ENCODE results near the gene DESI2.
"Not testable (repeated sequence)": the region's sequence is repeated elsewhere in the genome, so short reads cannot be mapped to it uniquely, and the experiment has no call there.

Gene DESI2

DNA sequence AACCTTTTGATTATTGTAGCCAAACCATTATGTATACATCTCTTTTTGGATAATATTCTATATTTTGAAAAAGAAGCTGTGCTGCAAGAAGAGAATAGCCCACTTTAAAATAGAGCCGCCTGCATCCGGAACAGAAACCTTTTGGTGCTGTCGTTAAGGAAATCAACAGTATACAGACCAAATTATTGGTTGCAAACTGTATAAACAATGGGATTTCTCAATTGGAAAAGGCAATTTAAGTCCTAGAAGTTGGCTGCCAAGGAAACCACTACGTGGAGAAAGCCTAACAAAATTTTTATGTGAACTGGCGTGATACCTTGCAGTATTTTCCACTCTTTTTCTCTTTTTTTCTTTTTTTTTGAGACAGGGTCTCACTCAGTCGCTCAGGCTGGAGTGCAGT lies 25.8 kb downstream of the DESI2 start:
- H3K27me3 ChIP-seq (ENCODE audit: insufficient read depth, low read length, poor library complexity), result no peaks in the 10 kb centered on the region
- H3K9me3 ChIP-seq (ENCODE audit: insufficient read depth, low read length, severe bottlenecking), result no peaks in the 10 kb centered on the region
- H4K20me1 ChIP-seq (ENCODE audit: insufficient read depth, low read length), result no peaks in the 10 kb centered on the region; the same call in 1 of the 2 replicates
- H3K36me3 ChIP-seq (ENCODE audit: insufficient read depth, low read length), result peaks cover 15% of the 10 kb centered on the region
- TF ChIP-seq, protein P1, sequence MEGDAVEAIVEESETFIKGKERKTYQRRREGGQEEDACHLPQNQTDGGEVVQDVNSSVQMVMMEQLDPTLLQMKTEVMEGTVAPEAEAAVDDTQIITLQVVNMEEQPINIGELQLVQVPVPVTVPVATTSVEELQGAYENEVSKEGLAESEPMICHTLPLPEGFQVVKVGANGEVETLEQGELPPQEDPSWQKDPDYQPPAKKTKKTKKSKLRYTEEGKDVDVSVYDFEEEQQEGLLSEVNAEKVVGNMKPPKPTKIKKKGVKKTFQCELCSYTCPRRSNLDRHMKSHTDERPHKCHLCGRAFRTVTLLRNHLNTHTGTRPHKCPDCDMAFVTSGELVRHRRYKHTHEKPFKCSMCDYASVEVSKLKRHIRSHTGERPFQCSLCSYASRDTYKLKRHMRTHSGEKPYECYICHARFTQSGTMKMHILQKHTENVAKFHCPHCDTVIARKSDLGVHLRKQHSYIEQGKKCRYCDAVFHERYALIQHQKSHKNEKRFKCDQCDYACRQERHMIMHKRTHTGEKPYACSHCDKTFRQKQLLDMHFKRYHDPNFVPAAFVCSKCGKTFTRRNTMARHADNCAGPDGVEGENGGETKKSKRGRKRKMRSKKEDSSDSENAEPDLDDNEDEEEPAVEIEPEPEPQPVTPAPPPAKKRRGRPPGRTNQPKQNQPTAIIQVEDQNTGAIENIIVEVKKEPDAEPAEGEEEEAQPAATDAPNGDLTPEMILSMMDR (IDR thresholded peaks at IDR 0.05; ENCODE audit: borderline replicate concordance, extremely low read depth, low read length, poor library complexity, severe bottlenecking), result no peak
- no peak for TF ChIP-seq EZH2 (IDR thresholded peaks at IDR 0.05; ENCODE audit: borderline replicate concordance, low read depth, low read length, severe bottlenecking)
- no peak for DNase-seq
- no peak overlapping the region for H3K27ac ChIP-seq (ENCODE audit: low read length)
- peaks cover 95% of the 10 kb centered on the region for H3K79me2 ChIP-seq (ENCODE audit: insufficient read depth, low read length)
- no peak overlapping the region for H3K9ac ChIP-seq (ENCODE audit: low read depth, low read length)
- no peaks in the 10 kb centered on the region for H3K4me1 ChIP-seq (ENCODE audit: insufficient read depth, low read length)
- ATAC-seq (ENCODE audit: insufficient read depth, low read depth), result no peak
- no peak overlapping the region for H3K4me2 ChIP-seq (ENCODE audit: insufficient read depth, low read length)
- H2AFZ ChIP-seq (ENCODE audit: low read depth, low read length), result no peak overlapping the region
- no peak overlapping the region for H3K4me3 ChIP-seq (ENCODE audit: low read depth in 1 of 2, low read length in 2 of 2)

GRCh38 chr1:244680667-244681066 lies 27.7 kb downstream of the DESI2 start:
- Histone ChIP-seq H4K20me1 (ENCODE audit: insufficient read depth, low read length) (no peaks in the 10 kb centered on the region; the same call in 1 of the 2 replicates), H3K27me3 (ENCODE audit: insufficient read depth, low read length, poor library complexity) (no peaks in the 10 kb centered on the region), H3K4me1 (ENCODE audit: insufficient read depth, low read length) (no peaks in the 10 kb centered on the region), H3K9me3 (ENCODE audit: insufficient read depth, low read length, severe bottlenecking) (no peaks in the 10 kb centered on the region), H2AFZ (ENCODE audit: low read depth, low read length) (no peak overlapping the region), H3K79me2 (ENCODE audit: insufficient read depth, low read length) (peaks cover 90% of the 10 kb centered on the region), H3K36me3 (ENCODE audit: insufficient read depth, low read length) (peaks cover 11% of the 10 kb centered on the region), H3K27ac (ENCODE audit: low read length) (no peak overlapping the region), H3K4me2 (ENCODE audit: insufficient read depth, low read length) (no peak overlapping the region), H3K9ac (ENCODE audit: low read depth, low read length) (no peak overlapping the region), H3K4me3 (ENCODE audit: low read depth in 1 of 2, low read length in 2 of 2) (no peak overlapping the region)
- ATAC-seq (ENCODE audit: insufficient read depth, low read depth), result no peak
- TF ChIP-seq EZH2 (IDR thresholded peaks at IDR 0.05; ENCODE audit: borderline replicate concordance, low read depth, low read length, severe bottlenecking), result no peak
- TF ChIP-seq, protein P1 (IDR thresholded peaks at IDR 0.05; ENCODE audit: borderline replicate concordance, extremely low read depth, low read length, poor library complexity, severe bottlenecking), result no peak
- DNase-seq, result no peak

- not testable (repeated sequence) for H3K9me3 ChIP-seq (ENCODE audit: insufficient read depth, low read length, severe bottlenecking); H3K27me3 ChIP-seq (ENCODE audit: insufficient read depth, low read length, poor library complexity); H3K4me3 ChIP-seq (ENCODE audit: low read depth in 1 of 2, low read length in 2 of 2); H3K4me1 ChIP-seq (ENCODE audit: insufficient read depth, low read length); ATAC-seq (ENCODE audit: insufficient read depth, low read depth); DNase-seq; H4K20me1 ChIP-seq (ENCODE audit: insufficient read depth, low read length); H3K4me2 ChIP-seq (ENCODE audit: insufficient read depth, low read length); H3K9ac ChIP-seq (ENCODE audit: low read depth, low read length); H3K27ac ChIP-seq (ENCODE audit: low read length); H2AFZ ChIP-seq (ENCODE audit: low read depth, low read length)
- H3K79me2 ChIP-seq (ENCODE audit: insufficient read depth, low read length), result peaks cover 88% of the 10 kb centered on the region
- peaks cover 23% of the 10 kb centered on the region for H3K36me3 ChIP-seq (ENCODE audit: insufficient read depth, low read length)
Observed at GRCh38 chr1:244682087-244682486, 29.2 kb downstream of the DESI2 start.

DNA sequence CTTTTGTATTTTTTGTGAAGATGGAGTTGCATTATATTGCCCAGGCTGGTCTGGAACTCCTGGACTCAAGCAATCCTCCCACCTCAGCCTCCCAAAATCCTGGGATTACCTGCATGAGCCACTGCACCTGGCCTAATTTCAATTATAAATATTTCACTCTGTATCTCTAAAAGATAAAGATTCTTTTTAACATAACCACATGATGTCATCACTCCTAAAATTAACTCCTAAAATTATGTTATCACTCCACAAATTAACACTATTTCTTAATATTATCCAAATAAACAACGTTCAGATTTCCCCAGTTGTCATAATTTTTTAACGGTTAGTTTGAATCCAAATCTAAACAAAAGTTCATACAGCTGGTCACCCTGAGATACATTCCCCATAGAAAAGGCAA lies 43.0 kb downstream of the DESI2 start:
- Histone ChIP-seq H3K9ac (ENCODE audit: low read depth, low read length) (no peak overlapping the region), H3K27me3 (ENCODE audit: insufficient read depth, low read length, poor library complexity) (no peaks in the 10 kb centered on the region), H3K36me3 (ENCODE audit: insufficient read depth, low read length) (peaks cover 92% of the 10 kb centered on the region), H4K20me1 (ENCODE audit: insufficient read depth, low read length) (no peaks in the 10 kb centered on the region), H3K9me3 (ENCODE audit: insufficient read depth, low read length, severe bottlenecking) (peaks cover 5% of the 10 kb centered on the region), H3K4me3 (ENCODE audit: low read depth in 1 of 2, low read length in 2 of 2) (no peak overlapping the region), H3K4me2 (ENCODE audit: insufficient read depth, low read length) (no peak overlapping the region), H3K27ac (ENCODE audit: low read length) (no peak overlapping the region), H3K79me2 (ENCODE audit: insufficient read depth, low read length) (no peaks in the 10 kb centered on the region), H3K4me1 (ENCODE audit: insufficient read depth, low read length) (no peaks in the 10 kb centered on the region), H2AFZ (ENCODE audit: low read depth, low read length) (no peak overlapping the region)
- TF ChIP-seq, protein P1 (IDR thresholded peaks at IDR 0.05; ENCODE audit: borderline replicate concordance, extremely low read depth, low read length, poor library complexity, severe bottlenecking), result no peak
- no peak for TF ChIP-seq EZH2 (IDR thresholded peaks at IDR 0.05; ENCODE audit: borderline replicate concordance, low read depth, low read length, severe bottlenecking)
- ATAC-seq (ENCODE audit: insufficient read depth, low read depth), result no peak
- DNase-seq, result no peak

Data from DND-41 (cell line).